Stimulated activated CD8-positive, alpha-beta memory T cell treated with anti-CD3 and anti-CD28 coated beads, Interleukin-2, amount 100 ng/mL, for 1 hour (primary cell): Measurements from ENCODE around the gene AFTPH.

ENCODE experiments used
- DNase-seq, 2 donors: peaks; one replicate each; pipeline ENCODE4 v3.0.0-alpha.2; 2020; ENCODE audit warnings: low read depth in 2 of 2

Gene AFTPH, protein sequence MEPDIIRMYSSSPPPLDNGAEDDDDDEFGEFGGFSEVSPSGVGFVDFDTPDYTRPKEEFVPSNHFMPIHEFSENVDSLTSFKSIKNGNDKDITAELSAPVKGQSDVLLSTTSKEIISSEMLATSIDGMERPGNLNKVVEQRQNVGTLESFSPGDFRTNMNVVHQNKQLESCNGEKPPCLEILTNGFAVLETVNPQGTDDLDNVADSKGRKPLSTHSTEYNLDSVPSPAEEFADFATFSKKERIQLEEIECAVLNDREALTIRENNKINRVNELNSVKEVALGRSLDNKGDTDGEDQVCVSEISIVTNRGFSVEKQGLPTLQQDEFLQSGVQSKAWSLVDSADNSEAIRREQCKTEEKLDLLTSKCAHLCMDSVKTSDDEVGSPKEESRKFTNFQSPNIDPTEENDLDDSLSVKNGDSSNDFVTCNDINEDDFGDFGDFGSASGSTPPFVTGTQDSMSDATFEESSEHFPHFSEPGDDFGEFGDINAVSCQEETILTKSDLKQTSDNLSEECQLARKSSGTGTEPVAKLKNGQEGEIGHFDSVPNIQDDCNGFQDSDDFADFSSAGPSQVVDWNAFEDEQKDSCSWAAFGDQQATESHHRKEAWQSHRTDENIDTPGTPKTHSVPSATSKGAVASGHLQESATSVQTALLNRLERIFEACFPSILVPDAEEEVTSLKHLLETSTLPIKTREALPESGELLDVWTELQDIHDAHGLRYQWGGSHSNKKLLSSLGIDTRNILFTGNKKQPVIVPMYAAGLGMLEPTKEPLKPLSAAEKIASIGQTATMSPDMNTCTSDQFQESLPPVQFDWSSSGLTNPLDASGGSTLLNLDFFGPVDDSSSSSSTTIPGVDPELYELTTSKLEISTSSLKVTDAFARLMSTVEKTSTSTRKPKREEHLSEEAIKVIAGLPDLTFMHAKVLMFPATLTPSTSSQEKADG

DNA sequence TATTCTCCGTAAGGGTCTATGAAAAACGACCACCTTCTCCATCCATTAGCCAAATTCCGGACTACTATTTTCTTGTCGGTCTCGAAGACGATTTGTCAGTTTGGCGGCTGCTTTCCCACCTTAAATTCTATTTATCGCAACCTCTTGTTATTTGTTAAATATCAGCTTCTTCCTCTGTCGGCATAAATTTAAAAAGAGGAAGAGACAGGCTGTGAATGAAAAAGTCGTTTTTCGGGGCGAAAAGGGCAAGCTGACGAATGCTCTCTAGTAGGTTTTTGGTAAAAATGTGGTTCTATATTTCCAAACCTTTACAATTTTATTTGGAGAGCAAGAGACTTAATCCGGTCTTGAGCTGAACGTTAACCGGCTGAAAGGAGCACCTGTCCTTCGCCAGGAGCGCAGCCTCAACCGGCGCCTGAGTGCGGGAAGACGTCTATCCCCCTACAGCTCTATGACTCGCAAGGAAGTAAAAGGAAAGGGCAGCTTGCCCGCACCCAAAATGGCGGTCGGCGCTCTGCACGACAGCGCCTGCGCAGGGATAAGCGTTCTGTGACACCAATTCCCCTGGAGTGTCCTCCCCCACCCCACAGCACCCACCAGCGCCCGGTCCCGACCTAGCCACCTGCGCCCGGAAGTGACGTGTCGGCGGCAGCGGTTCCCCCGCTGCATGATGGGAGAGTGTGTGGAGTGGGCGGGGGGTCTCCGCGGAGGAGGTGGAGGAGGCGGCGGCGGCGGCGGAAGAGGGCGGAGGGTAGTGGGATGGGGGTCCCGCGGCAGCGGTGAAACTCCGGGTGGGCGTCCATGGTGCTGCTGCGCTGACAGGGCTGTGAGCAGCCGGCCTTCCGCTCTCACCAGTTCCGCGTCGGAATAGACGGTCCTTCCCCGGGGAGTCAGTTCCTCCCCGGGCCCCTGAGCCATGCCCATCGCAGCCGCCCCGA lies at the start of gene AFTPH:
Gene AFTPH, plus strand, starts transcription at position 663 of the 938 bp plus-strand sequence. CDS start 27,147 bp downstream, outside the sequence.
- peak; percentile 99 for DNase-seq

DNA sequence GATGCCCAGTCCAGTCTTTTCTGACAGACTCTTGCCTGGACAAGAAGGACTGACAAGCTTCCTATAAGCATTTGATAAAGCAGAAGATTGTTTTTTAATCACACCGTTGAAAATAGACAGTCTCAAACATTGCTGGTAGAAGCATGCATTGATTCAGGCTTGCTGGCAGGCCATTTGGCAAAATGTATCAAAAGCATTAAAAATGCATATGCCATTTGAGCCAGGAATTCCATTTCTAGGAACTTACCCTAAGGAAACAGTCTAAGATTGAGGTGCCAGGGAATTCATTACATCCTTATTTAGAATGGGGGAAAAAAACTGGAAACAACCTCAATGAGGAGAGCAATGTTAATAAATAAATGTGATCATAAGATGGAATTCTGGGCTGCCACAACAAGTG lies 49.5 kb upstream of the AFTPH start:
- DNase-seq, result no peak

DNA sequence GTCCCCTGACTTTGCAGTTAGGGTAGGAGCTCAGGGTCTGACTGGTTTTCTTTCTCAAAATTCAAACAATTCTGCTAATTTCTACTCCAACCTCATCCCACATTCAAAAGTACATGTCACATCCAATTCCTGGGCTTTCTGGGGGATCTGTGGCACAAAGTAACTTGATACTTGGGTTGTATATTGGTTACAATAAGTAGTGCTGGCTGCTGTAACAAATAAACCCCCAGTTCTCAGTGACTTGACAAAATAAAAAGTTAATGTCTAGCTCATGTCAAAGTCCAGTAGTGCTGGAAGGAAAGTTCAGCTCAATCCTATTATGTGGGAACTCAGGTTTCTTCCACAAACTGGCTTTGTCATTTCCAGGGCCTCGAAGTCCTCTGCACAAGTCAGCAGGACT lies 47.1 kb upstream of the AFTPH start:
- DNase-seq, result no peak

DNA sequence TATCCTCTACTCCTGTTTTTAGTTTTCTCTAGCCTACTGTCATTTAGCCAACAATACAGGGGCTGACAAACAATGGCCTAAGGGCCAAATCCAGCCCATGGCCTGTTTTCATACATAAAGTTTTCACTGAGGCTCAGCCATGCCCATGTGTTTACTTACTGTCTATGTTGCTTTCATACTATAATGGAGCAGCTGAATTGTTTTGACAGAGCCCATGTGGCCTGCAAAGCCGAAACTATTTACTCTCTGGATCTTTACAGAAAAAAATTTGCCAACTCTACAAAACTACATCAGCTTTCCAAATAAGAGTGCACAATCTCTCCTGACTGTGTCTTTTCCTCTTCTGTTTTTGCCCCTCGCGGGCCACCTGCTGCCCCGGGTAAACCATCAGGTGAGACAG lies 46.1 kb upstream of the AFTPH start:
- DNase-seq, result no peak

DNA sequence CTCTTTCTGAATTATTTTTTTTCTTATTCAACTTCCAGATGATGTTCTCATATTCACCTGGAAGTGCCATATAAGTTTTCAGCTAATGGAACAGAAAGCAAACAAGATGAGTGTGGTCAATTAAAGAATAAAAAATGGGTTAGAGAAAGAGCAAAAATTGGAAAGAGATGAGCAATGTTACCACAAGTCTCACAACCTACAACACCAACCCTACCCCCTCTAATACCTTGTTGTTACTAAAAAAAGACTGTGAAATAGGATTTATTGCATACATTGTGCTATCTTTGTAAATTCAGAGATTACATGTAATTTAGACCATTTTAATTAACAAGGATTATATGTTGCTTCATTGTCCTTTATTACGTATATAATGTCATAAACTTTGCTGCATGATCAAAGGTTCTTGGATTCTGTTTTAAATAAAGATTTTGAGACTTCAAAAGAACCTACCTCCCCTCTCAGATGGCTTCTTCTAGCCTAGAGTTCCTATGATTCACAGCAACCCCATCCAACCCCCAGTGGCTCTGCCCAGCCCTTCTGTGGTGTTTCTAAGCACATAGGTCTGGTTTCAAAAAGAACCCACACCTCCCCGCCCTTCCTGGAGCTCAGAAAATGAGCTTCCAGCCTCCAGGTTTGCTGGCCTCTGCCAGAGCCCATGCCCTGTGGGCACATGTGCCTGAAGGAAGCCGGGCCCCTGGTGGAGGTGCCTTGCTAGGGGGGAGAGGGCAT lies 45.5 kb upstream of the AFTPH start:
- DNase-seq, result no peak

DNA sequence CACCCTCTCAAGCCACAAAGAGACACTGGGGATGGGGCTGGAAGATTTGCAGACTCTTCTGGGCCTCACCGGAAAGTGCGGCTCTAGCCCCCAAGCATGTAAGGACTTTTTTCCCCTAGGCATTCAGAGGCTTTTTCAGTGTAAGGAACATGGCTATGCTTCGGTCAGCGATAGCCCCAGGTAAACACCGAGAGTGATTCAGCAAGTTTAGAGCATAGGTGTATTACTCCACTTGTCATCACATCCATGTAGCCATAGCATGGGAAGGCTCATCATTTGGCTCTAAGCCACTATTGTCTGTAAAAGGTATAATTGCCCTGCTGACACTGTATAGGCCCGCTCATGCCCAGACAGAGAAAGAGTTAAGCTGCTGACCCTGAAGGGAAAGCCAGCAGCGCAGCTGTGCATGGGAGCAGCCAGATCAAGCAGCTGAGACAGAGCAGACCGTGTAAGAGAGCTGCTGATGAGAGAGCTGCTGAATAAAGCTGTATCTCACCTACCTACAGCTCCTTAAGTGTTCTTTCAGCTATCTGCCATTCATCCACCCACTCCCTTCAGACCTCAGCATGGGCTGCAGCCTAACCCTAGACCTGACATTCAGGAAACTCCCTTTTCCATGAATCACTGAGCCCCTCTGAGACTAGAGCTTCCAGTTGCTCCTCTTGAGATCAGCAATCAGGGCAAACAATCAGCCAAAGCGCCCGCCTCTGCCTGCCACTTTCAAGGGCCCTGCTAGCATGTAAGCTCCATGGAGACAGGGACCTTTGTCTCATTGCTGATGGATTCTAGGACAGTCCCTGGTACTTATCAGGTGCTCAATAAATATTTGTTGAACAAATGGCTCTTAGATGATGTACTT lies 44.6 kb upstream of the AFTPH start:
- DNase-seq, result no peak

DNA sequence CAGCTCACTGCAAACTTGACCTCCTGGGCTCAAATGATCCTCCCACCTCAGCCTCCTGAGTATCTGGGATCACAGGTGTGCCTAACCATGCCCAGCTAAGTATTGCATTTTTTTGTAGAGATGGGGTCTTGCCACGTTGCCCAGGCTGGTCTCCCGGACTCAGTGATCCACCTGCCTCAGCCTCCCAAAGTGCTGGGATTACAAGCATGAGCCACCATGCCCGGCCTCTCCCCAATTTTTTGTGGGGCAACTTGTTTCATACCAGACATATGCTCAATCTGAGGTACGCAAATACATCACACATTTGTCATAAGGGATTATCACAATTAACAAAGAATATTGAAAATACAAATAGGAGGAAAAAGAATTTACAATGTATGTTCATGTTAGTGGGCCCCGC lies 42.5 kb upstream of the AFTPH start:
- no peak for DNase-seq

DNA sequence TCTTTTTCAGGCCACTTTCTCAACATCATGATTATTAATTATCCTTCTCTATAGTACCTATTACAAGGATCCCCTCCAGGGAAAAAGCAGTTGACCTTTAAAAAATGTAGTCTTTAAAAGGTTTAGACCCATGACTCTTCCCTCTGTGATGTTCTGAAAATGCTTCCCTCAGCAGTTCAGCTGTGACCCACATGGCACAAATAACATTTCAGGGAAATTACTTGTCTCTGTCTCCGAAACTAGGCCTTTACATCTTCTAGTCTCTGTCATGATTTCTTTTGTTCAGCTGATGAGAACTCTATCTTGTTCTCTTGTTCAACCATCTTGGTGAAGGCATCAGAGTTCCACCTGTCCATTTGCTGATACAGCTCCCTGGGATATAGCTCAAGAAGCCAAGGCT lies 41.9 kb upstream of the AFTPH start:
- no peak for DNase-seq

DNA sequence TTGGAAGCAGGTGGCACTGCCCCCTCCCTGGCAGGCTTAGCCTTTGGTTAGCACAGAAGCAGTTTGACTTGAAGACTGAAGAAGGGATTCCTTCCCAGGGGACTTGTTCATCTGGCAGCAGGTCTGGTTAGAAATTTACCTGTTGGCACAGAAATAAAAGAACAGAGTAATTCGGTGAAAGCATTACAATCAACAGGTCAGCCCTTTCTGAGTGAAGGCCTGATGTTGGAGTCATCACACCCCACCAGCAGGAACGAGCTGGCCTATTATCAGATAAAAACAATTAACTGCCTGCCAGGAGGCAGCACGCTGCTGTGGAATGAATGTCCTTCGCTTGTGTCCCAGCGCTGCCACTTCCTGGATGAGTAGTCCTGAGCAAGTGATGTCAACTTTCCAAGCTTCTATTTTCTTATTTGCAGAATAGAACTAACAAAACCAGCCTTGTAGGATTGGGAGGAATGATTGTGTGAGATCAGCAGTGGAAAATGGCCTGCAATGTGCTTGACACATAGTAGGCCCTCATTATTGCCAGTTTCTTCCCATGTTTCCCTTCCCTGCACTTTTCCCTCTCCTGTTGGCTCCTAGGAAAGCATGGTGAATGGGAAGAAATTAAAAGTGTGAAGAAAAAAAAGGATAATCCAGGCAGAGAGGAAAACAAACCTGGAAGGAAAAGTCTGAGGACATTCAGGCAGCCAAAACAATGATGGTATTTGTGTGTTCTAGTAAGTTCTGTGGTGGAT lies 41.2 kb upstream of the AFTPH start:
- DNase-seq, result no peak

DNA sequence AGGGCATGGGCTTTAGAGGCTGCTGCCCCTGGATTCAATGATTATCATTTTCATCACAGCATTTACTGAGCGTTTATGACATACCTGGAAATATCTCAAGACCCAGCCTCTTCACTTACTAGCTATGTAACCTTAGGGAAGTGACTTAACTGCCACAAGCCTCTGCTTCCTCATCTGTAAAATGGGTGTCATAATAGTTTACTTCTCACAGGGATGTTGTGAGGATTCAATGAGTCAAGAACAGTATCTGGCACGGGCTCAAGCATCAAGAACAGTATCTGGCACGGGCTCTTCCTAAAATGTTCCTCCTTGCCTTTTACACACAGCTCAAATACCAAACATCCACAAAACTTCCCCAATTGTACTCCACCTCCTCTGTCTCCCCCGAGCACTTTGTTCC lies 38.8 kb upstream of the AFTPH start:
- DNase-seq, result no peak

DNA sequence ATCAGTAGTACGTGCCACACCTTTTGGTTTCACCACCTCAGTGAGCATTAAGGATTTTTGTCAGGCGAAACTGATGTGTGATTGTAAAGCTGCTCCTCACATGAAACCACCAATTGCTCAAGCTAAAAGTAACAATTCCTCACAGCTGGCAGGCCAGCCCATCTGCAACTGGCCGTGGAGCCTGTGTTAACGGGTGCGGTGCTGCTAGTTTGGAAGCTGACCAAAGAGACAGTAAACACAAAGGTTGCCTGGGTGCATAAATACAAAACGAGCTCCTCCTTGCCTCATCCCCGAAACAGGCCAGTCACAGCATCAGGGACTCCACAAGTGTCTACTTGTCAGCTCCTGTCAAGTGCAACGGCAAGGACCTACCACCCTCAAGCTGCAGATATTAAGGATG lies 38.2 kb upstream of the AFTPH start:
- no peak for DNase-seq

DNA sequence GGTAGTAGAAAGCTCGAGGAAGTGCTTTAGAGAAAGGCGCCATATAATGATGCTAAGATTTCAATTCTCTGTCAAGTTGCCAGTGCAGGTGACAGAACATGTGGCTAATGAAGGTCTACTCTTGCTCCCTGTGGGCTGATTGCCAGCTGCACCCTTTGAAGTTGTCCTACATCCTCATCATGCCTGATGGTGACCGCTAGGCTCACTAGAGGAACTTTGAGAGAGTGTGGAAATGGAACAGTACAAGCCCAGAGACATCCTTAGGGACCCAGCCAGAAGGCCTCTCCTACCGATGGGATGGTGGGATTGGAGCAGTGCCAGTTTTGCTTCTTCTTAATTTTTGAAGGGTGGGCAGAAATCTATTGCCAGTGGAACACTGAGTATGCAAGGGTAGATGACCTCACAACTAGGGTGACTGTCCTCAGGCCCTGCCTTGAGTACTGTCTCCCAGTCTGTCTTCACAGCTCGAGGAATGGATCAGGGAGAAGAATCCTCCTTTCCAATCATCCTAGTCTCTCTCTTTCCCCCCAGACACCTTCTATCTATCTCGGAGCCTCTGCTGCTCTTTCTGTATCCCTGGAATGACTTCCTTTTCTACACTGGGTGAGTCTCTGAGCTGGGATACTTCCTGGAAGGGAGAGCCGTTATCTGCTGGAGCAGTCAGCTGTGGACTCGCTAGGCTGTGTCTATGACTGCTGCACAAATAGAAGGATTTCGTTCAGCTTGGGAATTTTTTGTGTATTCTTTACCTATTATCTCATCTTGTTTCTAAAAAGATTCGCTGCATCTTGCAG lies 36.7 kb upstream of the AFTPH start:
- no peak for DNase-seq

DNA sequence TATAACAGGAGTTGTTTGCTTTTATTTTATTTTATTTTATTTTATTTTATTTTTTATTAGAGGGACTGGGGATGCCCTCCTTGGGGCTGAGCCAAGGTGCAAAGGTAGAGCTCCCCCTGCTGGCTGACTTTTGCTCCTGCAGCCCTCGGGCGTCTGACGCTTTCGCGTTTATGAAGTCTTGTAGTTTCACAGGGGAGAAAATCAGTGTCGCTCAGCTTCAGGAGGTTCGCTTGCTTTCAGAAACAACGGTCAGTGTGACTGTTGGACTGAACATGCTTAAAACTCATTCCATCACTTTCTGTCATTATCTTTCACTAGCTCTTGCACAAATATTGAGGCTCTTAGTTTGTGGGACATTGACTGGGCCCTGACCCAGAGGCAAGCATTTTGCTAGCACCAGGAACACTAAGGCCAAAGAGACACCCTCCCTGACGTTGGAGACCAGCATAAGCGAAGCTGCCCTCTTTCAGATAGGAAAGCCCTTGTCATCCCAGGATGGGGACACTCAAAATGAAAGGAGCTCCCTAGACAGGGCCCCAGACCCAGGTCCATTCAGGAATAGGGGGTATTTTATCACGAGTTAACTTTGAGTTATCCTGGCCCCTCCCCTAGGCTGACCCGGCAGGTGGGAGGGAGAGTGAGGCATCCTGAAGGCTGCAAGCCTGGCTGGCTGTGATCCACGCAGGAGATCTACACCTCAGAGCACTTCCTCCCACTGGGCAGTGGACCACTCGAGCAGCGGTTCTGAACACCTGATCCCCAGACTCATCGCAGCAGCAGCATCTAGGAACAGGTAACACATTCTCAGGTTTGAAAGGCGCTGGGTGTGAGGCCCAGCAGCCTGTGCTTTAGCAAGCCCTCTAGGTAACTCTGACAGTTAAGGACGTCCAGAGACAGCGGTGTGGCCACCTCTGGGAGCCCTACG lies 35.8 kb upstream of the AFTPH start:
- peak; percentile 64 to 68 for DNase-seq

DNA sequence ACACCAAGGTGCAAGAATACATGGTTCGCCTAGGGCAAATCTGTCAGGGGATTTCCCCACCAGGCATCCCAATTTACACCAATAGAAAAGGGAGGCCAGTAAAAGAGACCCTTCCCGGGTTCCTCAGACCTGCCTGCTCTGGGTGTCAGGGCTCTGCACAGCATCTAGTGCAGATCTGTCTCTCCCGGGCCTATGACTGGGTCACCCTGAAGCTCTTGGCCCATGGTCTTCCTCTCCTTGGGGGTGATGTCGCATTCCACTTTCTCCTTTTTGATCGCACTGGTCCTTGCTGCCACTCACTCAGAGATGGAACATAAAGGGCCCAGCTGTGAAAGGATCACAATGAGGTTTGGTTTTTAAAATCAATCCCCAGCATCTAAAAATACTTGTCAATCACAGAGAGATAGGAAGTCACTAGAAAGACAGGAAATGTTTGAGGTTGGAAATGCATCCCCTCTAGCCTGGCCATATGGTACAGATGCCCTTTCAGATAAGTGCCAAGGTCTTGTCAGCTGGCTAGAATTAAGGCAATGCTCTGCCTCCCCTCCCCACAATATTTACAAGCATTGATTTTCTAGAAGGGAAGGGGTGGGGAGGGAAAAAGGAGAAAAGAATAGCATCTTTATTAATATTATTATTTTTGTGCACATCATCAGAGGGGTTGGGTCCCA lies 34.9 kb upstream of the AFTPH start:
- no peak for DNase-seq

DNA sequence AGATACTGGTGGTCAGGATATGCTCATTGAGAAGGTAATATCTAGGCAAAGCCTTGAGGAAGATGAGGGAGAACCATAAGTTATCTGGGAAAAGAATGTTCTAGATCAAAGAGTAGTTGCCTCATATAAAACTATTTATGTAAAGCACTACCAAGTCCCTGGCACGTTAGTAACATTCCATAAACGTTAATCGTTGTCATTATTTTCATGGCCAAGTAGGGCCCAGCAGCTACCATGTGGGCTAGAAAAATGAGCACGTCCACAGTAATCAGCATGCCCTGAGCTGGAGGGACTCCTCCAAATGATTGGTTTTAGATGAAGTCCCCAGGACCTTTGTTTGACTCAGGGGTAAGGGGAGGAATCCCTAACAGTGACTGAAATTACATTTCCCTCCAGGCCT lies 32.7 kb upstream of the AFTPH start:
- DNase-seq, result no peak

DNA sequence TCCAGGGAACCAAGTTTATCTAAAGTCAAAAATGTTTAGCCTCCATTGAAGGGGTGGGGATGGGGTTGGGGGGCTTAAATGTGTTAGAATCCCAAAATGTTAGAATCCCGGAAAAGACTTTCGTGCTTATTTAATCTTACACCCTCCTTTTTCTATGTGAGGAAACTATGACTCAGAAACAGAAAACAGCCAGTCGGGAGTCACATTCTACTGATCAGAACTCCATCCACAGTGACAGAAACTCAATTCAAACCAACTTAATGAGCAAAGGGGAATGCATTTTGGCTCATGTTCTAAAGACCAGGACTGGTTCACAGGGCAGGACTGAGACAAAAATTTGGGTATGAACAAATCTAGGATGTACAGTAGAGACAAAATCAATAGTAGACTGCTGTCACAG lies 31.9 kb upstream of the AFTPH start:
- no peak for DNase-seq

DNA sequence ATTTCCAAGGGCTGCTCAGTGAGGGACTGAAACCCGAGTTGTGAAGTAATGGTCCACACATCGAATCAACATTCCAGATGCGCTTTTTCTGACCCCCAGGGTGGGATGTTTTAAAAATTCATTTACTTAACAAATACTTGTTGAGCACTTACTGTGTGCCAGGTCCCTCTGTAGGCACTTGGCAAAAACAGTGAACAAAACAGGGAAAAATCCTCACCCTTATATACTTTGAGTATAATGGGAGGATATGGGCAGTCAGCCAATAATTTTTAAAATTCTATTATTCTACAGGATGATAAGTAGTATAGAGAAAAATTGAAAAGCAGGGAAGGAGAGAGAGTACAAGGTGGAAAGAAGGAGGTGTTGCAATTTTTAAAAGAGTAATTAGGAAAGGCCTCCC lies 31.3 kb upstream of the AFTPH start:
- DNase-seq, result no peak
